Omental fat pad (tissue), 4 donors: ENCODE data around the gene PDE6C. TPM values are rescaled to one million over a fixed set of nuclear protein-coding genes. Genes with fewer than 3 reads are reported as not detected.
"Not testable (repeated sequence)": the region's sequence is repeated elsewhere in the genome, so short reads cannot be mapped to it uniquely, and the experiment has no call there.

Experiments
- ATAC-seq: fragments of 150-250 bp; one replicate; pipeline ENCODE4 v1.9.1; 2016; ENCODE audit warnings: mild to moderate bottlenecking, moderate library complexity; ENCODE audit not compliant: low FRiP score
- DNase-seq: peaks from one replicate; pipeline ENCODE4 v3.0.0-alpha.2; 2019; ENCODE audit warnings: low spot score
- total RNA-seq, 4 donors: library from RNA; depleted of rRNA; stranded (reverse); fragments of >200 nt; gene quantifications; one replicate each; pipeline ENCODE4 v1.1.0, GENCODE V29; 2016
- TF ChIP-seq, protein P1 (sequence below), 3 donors: fragments of 450-650 bp; IDR thresholded peaks; one replicate each; pipeline ENCODE4 v1.5.1; 2016 to 2017; ENCODE audit warnings: antibody characterized with exemption in 3 of 3, mild to moderate bottlenecking in 3 of 3, moderate library complexity in 2 of 3

The PDE6C gene
- total RNA-seq, 4 donors from 2014 or later, result not detected

DNA sequence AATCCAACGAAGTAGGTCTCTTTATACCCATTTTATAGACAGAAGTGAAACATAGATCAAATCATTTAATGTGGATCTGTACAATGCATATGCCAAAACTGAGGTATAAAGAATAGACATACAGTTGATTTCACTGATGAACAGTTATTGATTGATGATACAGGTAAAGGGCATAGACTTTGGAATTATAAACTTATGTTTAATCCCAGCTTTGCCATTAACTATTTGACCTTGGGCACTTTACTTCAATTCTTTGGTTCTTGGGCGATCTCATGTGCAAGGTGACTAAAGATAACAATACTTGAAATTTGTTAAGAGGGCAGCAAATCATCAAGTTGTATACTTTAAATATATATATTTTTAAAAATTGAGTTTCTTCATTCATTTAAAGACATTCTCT is 61.5 kb downstream of the PDE6C start:
- ATAC-seq, result no peak
- TF ChIP-seq, protein P1, sequence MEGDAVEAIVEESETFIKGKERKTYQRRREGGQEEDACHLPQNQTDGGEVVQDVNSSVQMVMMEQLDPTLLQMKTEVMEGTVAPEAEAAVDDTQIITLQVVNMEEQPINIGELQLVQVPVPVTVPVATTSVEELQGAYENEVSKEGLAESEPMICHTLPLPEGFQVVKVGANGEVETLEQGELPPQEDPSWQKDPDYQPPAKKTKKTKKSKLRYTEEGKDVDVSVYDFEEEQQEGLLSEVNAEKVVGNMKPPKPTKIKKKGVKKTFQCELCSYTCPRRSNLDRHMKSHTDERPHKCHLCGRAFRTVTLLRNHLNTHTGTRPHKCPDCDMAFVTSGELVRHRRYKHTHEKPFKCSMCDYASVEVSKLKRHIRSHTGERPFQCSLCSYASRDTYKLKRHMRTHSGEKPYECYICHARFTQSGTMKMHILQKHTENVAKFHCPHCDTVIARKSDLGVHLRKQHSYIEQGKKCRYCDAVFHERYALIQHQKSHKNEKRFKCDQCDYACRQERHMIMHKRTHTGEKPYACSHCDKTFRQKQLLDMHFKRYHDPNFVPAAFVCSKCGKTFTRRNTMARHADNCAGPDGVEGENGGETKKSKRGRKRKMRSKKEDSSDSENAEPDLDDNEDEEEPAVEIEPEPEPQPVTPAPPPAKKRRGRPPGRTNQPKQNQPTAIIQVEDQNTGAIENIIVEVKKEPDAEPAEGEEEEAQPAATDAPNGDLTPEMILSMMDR (IDR thresholded peaks at IDR 0.05), result no peak
- DNase-seq, result no peak

DNA sequence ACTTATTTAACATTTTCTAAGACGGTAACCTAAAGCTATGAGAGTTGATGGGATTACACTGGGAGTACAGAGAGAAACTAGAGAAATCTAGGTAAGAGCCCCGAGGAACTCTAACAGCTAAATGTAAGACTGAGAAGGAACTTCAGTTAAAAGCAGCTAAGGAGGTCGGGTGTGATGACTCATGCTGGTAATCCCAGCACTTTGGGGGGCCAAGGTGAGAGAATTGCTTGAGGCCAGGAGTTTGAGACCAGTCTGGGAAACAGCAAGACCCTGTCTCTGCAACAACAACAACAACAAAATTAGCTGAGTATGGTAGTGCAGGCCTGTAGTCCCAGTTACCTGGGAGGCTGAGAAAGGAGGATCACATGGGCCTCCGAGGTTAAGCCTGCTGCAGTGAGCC is 66.0 kb downstream of the PDE6C start:
- ATAC-seq (no peak), DNase-seq (no peak)
- TF ChIP-seq, protein P1 (IDR thresholded peaks at IDR 0.05), result no peak

DNA sequence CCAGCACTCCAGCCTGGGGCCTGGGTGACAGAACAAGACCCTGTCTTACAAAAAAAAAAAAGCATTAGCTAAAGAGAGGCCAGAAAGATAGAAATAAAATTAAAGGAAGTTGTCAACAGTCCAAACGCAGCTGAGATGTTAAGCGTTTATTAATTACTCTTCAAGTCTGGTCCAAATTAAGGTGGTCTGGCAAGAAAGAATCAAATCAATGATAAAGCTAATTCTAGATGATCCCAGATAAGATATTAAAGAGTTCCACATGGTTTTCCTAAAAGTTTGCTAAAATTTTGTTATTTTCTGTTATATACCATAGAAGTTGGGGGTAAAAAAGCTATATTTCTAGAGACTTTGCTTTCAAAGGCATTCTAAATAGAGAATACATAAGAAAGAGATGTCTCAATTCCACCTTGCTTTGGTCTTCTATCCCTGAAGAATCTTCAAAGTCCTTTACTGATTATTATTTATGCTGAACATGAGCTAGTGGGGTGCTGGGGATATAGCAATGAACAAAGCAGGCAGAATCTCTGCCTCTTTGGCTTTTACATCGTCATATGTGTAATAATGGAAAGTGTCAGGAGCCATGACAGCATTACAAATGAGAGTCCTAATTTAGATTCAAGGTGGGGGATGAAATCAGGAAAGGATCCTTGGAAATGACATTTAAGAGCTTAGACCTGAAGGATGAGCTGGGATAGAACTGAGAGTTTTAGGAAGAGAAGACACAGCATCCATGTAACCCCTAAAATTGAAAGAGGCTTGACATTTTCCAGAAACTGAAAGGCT is 66.7 kb downstream of the PDE6C start:
- TF ChIP-seq, protein P1 (IDR thresholded peaks at IDR 0.05), result no peak
- ATAC-seq, result no peak
- no peak for DNase-seq

DNA sequence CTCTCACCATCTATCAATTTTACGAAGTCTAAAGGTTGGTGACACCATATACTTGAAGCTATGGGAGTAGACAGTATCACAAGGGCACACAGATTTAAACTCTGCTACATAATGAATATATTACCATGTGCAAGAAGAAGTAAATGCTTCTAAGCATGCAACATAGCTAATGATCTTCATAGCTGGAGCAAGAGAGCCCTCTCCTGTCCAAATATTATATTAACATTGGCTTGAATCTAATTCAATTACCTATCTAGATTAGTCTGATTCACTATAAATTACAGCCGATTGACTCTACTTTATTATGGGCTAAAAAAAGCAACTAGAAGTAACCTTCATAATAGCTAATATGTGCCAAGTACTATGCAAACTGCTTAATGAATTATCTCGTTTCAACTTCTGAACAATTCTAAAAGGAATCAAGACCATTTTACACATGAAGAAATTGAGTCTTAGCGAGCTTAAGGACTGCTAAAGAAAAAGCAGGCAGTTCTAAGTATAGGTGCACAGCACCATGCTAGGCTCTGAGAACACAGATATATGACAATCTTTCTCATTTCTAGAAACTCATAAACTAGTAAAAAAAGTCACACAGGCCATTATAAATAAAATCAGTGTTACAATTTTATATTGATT is 68.2 kb downstream of the PDE6C start:
- TF ChIP-seq, protein P1 (IDR thresholded peaks at IDR 0.05), result no peak
- no peak for ATAC-seq
- DNase-seq, result no peak

DNA sequence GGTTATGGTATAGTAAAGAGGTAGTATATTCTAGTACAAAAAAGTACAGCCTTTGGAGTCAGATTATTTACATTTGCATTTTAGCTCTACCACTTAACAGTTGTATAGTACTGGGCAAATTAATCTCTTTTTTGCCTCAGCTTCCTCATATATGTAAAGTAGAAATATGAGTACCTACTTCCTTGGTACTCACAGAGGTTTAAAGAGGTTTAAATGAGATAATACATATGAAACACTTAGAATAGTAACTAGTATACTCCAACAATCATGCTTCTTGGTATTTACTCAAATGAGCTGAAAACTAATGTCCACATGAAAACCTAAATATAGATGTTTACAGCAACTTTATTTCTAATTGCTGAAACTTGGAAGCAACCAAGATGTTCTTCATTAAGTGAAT is 75.4 kb downstream of the PDE6C start:
- DNase-seq (no peak), ATAC-seq (no peak)
- TF ChIP-seq, protein P1 (IDR thresholded peaks at IDR 0.05), result no peak

DNA sequence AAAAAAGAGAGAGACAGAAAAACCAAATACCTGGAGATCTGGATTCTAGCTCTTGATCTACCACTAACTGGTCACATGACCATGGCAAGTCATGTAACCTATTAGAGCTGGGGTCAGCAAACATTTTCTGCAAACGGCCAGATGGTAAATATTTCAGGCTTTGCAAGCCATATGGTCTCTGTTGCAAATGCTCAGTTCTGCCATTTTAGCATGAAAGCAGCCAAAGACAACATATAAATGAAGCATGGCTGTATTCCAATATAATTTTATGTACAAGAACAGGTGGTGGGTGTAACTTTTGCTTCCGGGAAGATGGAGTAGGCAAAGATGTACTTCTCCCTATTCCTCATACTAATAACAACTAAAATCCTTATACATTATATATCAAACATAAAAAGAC is 83.4 kb downstream of the PDE6C start:
- ATAC-seq, result no peak
- DNase-seq, result no peak
- TF ChIP-seq, protein P1 (IDR thresholded peaks at IDR 0.05), result no peak

DNA sequence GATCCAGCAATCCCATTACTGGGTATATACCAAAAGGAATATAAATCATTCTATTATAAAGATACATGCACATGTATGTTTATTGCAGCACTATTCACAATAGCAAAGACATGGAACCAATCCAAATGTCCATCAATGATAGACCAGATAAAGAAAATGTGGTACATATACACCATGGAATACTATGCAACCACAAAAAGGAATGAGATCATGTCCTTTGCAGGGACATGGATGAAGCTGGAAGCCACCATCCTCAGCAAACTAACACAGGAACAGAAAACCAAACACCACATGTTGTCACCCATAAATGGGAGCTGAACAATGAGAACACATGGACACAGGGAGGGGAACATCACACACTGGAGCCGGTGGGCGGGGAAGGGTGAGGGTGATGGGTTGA is 84.2 kb downstream of the PDE6C start:
- ATAC-seq, result not testable (repeated sequence)

More for the DNA sequence above, 84.2 kb downstream of the PDE6C start:
- not testable (repeated sequence) for DNase-seq
